Ovary (tissue), 9 donors: ENCODE measurements around the gene MTIF2. TPM values are rescaled to one million over a fixed set of nuclear protein-coding genes. Genes with fewer than 3 reads are reported as not detected.

ENCODE experiments used
- DNase-seq, 5 donors: peaks; one replicate each; pipeline ENCODE4 v3.0.0-alpha.2; 2019 to 2020
- H3K27ac ChIP-seq, 2 donors: fragments of 200-600 bp; one replicate each; pipeline versions ENCODE4 v1.5.1 to v1.8.0; 2019 to 2022
- H3K27me3 ChIP-seq: fragments of 200-600 bp; one replicate; pipeline ENCODE4 v1.8.0; 2022
- H3K36me3 ChIP-seq: fragments of 200-600 bp; sonication (generic); one replicate; pipeline ENCODE4 v1.5.1; 2019
- H3K4me1 ChIP-seq: one replicate; pipeline ENCODE4 v1.8.1; 2013; ENCODE audit warnings: mild to moderate bottlenecking, moderate library complexity; ENCODE audit not compliant: insufficient read depth
- H3K4me3 ChIP-seq: fragments of 200-600 bp; sonication (generic); one replicate; pipeline ENCODE4 v1.5.1; 2017
- H3K9me3 ChIP-seq, 2 donors: fragments of 200-600 bp in 1 of 2; sonication (generic) in 1 of 2; one replicate each; pipeline versions ENCODE4 v1.5.1 to v1.8.1; 2013 to 2019; ENCODE audit warnings: mild to moderate bottlenecking in 1 of 2, moderate library complexity in 1 of 2
- CTCF ChIP-seq, 3 donors: fragments of 450-650 bp in 2 of 3; fragments of 200-600 bp in 1 of 3; IDR thresholded peaks; one replicate each; pipeline versions ENCODE4 v1.5.1 to v1.8.0; 2016 to 2022; ENCODE audit warnings: antibody characterized with exemption in 3 of 3, mild to moderate bottlenecking in 1 of 3
- EP300 ChIP-seq: sonication (generic); formaldehyde crosslinking; IDR thresholded peaks from one replicate; pipeline ENCODE4 v1.6.1; 2017; ENCODE audit warnings: antibody characterized with exemption
- POLR2A ChIP-seq: fragments of 450-650 bp; IDR thresholded peaks from one replicate; pipeline ENCODE4 v1.6.1; 2017; ENCODE audit warnings: antibody characterized with exemption, mild to moderate bottlenecking, moderate library complexity
- WGBS, 3 donors: extraction: QIAGEN DNeasy Blood & Tissue Kit in 1 of 3; methylation state at CpG; one replicate each; pipeline versions ENCODE4 v1.1.5 to v1.1.7; 2013 to 2017; 5-methylcytosine and 5-hydroxymethylcytosine counted together
- intact Hi-C, 4 donors: fragments of 100-400 bp; cut with DNase I; formaldehyde crosslinking; loops; one replicate each; pipeline versions ENCODE4 v1.11.0 to v1.15.1; 2022 to 2023
- polyA plus RNA-seq, 2 donors: library from polyadenylated mRNA; stranded (reverse); fragments of 200-250 nt in 1 of 2; fragments of 350-450 nt in 1 of 2; fragmentation: Illumina TruSeq in 1 of 2; extraction: RNeasy Lipid Tissue Mini Kit (QIAGEN cat#74804) in 1 of 2; gene quantifications; one replicate each; pipeline ENCODE4 v1.2.3, GENCODE V29; 2013 to 2014
- total RNA-seq, 7 donors: library from RNA; depleted of rRNA in 2 of 7; stranded (reverse); fragments of >200 nt in 2 of 7; fragmentation: NEBNext Ultra II Directional in 3 of 7; extraction: Animal tissue kit (Norgen Biotek cat#: 25700) in 3 of 7; gene quantifications; one replicate each; pipeline versions ENCODE4 v1.1.0 to v1.2.4, GENCODE V29; 2016 to 2023
- donor health status: DM: no; HTN: no; CAD: no; lungs with moderate emphysema.
- donor health status: DM: no; HTN: no; CAD: no.
- donor health status: Bipolar disorder and iron deficiency.
- donor health status: DM: yes; HTN: yes; CAD: no.
- donor health status: DM: no; HTN: no; CAD: no.
- donor health status: DM: yes; HTN: yes; CAD: no.

Gene MTIF2
- total and polyA plus RNA-seq, 9 donors: 12.6 to 18.6 (median 14.1) TPM

- peak overlapping the region; percentile 87 for H3K4me3 ChIP-seq
- no peaks in the 10 kb centered on the region for H3K27me3 ChIP-seq
- WGBS, 3 donors: 5% methylated on average over 33 of the region's 33 CpGs
- no peaks in the 10 kb centered on the region for H3K9me3 ChIP-seq
- no peaks in the 10 kb centered on the region for H3K36me3 ChIP-seq
- peaks cover 6% of the 10 kb centered on the region for H3K4me1 ChIP-seq
- DNase-seq: peak; percentile 39 to 68 (median 60)
- intact Hi-C loops: no loop called here
- no peak for TF ChIP-seq EP300
- no peak for TF ChIP-seq POLR2A
- no peak for TF ChIP-seq CTCF (IDR thresholded peaks at IDR 0.05)
- peak overlapping the region; percentile 26 to 91 for H3K27ac ChIP-seq
These were observed 36.0 kb downstream of the MTIF2 start for GRCh38 chr2:55232863-55233657.

- Histone ChIP-seq H3K36me3 (no peaks in the 10 kb centered on the region), H3K4me1 (peaks cover 8% of the 10 kb centered on the region), H3K27ac (peak within 1 kb of the TSS; percentile 26 to 91), H3K4me3 (peak within 1 kb of the TSS; percentile 87), H3K27me3 (no peaks in the 10 kb centered on the region), H3K9me3 (no peaks in the 10 kb centered on the region)
- DNase-seq: peak; percentile 90 to 95 (median 93)
- TF ChIP-seq CTCF (IDR thresholded peaks at IDR 0.05) (peak in 2 of 3 donors; percentile 22 to 31), EP300 (peak; percentile 74), POLR2A (peak; percentile 84)
- 0% methylated on average over 37 of the region's 37 CpGs for WGBS, 3 donors
- intact Hi-C loops: no loop called here
These were observed 36.8 kb downstream of the MTIF2 start, which contains the start of the genes CLHC1 and RPS27A for GRCh38 chr2:55232084-55232862. Gene CLHC1, minus strand, starts transcription at chr2:55232293. Its CDS starts 9,882 bp downstream, at chr2:55222411. Gene RPS27A, plus strand, starts transcription at chr2:55232688. Its CDS starts 137 bp downstream, at chr2:55232825.

GRCh38 chr2:55231546-55232083 lies 37.4 kb downstream of the MTIF2 start:
- Histone ChIP-seq H3K4me1 (peaks cover 8% of the 10 kb centered on the region), H3K27me3 (no peaks in the 10 kb centered on the region), H3K27ac (peak overlapping the region in 1 of 2 donors; percentile 91), H3K4me3 (peak overlapping the region; percentile 87), H3K36me3 (no peaks in the 10 kb centered on the region), H3K9me3 (no peaks in the 10 kb centered on the region)
- DNase-seq: peak in 1 of 5 donors; percentile 63
- intact Hi-C loops: no loop called here
- TF ChIP-seq POLR2A: no peak
- TF ChIP-seq CTCF (IDR thresholded peaks at IDR 0.05): no peak
- TF ChIP-seq EP300: no peak
- WGBS, 3 donors: 1 to 9% (median 3%) methylated on average over 13 of the region's 13 CpGs

GRCh38 chr2:55230551-55230950 lies 38.5 kb downstream of the MTIF2 start:
- TF ChIP-seq EP300 (no peak), POLR2A (no peak), CTCF (IDR thresholded peaks at IDR 0.05) (no peak)
- H3K36me3 ChIP-seq: no peaks in the 10 kb centered on the region
- no peak overlapping the region for H3K27ac ChIP-seq
- no peaks in the 10 kb centered on the region for H3K27me3 ChIP-seq
- DNase-seq: no peak
- WGBS, 3 donors: 94 to 99% (median 97%) methylated on average over 3 of the region's 3 CpGs
- H3K4me1 ChIP-seq: peaks cover 9% of the 10 kb centered on the region
- H3K4me3 ChIP-seq: no peak overlapping the region
- H3K9me3 ChIP-seq: no peaks in the 10 kb centered on the region
- intact Hi-C loops: no loop called here
